NCI-H2227 (cell line): ENCODE results near the gene GNB3.
A peak's percentile ranks its signal among the peaks of the same experiment; 100 is the strongest.

Source experiments
- DNase-seq: peaks from one replicate; lab custom pipeline; 2025; ENCODE audit not compliant: unreplicated experiment; lab: John Stamatoyannopoulos, UW

GNB3 gene

GRCh38 chr12:6823182-6824084 lies 17.3 kb upstream of the GNB3 start:
- no peak for DNase-seq

- no peak for DNase-seq
Measured at GRCh38 chr12:6824085-6824775, 16.5 kb upstream of the GNB3 start.

GRCh38 chr12:6824901-6825381 lies 15.8 kb upstream of the GNB3 start:
- no peak for DNase-seq

- DNase-seq: peak; percentile 82
Measured at GRCh38 chr12:6825398-6826124, 15.2 kb upstream of the GNB3 start.

GRCh38 chr12:6826125-6826733 lies 14.5 kb upstream of the GNB3 start:
- DNase-seq: no peak

- no peak for DNase-seq
Measured at GRCh38 chr12:6826734-6827436, 13.8 kb upstream of the GNB3 start.

- peak; percentile 87 for DNase-seq
Measured at GRCh38 chr12:6827437-6827911, 13.3 kb upstream of the GNB3 start.

- peak; percentile 41 for DNase-seq
Measured at GRCh38 chr12:6827982-6828780, 12.5 kb upstream of the GNB3 start, which contains the start of gene P3H3. P3H3 (plus strand) TSS chr12:6828407; CDS start chr12:6828441, 34 bp downstream.

GRCh38 chr12:6828781-6829535 lies 11.8 kb upstream of the GNB3 start:
- DNase-seq: peak; percentile 47

GRCh38 chr12:6829536-6830220 lies 11.0 kb upstream of the GNB3 start:
- peak; percentile 47 for DNase-seq

GRCh38 chr12:6830286-6830890 lies 10.3 kb upstream of the GNB3 start:
- DNase-seq: no peak

GRCh38 chr12:6830999-6831398 lies 9.7 kb upstream of the GNB3 start:
- DNase-seq: no peak

GRCh38 chr12:6831450-6831995 lies 9.2 kb upstream of the GNB3 start:
- no peak for DNase-seq

GRCh38 chr12:6832125-6832524 lies 8.6 kb upstream of the GNB3 start:
- DNase-seq: no peak

GRCh38 chr12:6833189-6833890 lies 7.4 kb upstream of the GNB3 start:
- DNase-seq: no peak

GRCh38 chr12:6834254-6834653 lies 6.5 kb upstream of the GNB3 start:
- no peak for DNase-seq

- DNase-seq: peak; percentile 36
Measured at GRCh38 chr12:6834873-6835272, 5.9 kb upstream of the GNB3 start.
